ENCODE results near the gene DNAAF1.

- TF ChIP-seq, protein P1, sequence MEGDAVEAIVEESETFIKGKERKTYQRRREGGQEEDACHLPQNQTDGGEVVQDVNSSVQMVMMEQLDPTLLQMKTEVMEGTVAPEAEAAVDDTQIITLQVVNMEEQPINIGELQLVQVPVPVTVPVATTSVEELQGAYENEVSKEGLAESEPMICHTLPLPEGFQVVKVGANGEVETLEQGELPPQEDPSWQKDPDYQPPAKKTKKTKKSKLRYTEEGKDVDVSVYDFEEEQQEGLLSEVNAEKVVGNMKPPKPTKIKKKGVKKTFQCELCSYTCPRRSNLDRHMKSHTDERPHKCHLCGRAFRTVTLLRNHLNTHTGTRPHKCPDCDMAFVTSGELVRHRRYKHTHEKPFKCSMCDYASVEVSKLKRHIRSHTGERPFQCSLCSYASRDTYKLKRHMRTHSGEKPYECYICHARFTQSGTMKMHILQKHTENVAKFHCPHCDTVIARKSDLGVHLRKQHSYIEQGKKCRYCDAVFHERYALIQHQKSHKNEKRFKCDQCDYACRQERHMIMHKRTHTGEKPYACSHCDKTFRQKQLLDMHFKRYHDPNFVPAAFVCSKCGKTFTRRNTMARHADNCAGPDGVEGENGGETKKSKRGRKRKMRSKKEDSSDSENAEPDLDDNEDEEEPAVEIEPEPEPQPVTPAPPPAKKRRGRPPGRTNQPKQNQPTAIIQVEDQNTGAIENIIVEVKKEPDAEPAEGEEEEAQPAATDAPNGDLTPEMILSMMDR (conservative IDR thresholded peaks at IDR 0.05; ENCODE audit: low read depth, low read length) = no peak
- TF ChIP-seq MAZ (IDR thresholded peaks at IDR 0.05; ENCODE audit: borderline replicate concordance, low read depth, low read length) (no peak), RCOR1 (IDR thresholded peaks at IDR 0.05; ENCODE audit: insufficient replicate concordance, low read length) (no peak), CHD1 (IDR thresholded peaks at IDR 0.05; ENCODE audit: low read depth, low read length) (no peak), MXI1 (IDR thresholded peaks at IDR 0.05; ENCODE audit: borderline replicate concordance, low read depth, low read length) (no peak), BHLHE40 (IDR thresholded peaks at IDR 0.05; ENCODE audit: low read depth, low read length) (no peak)
These were observed 51.0 kb downstream of the DNAAF1 start for GRCh38 chr16:84196101-84196500.
